SK-N-SH treated with all-trans-retinoic acid at 6 μM for 48 hours (cell line): ENCODE measurements around the gene DCDC2.
"Not testable (repeated sequence)": the region's sequence is repeated elsewhere in the genome, so short reads cannot be mapped to it uniquely, and the experiment has no call there.

Source experiments
- ATAC-seq: fragments of 200-7000 bp; cut with Tn5 transposase; 3 replicates; pipeline ENCODE4 v1.9.1; 2020; ENCODE audit warnings: mild to moderate bottlenecking, moderate library complexity
- ARNTL ChIP-seq: fragments of 450-650 bp; formaldehyde crosslinking; IDR thresholded peaks from 2 replicates; pipeline ENCODE4 v1.5.0; 2020; ENCODE audit warnings: low read depth, mild to moderate bottlenecking, moderate library complexity, borderline replicate concordance
- BACH2 ChIP-seq: fragments of 250-450 bp; sonication (Bioruptor Pico); IDR thresholded peaks from 2 replicates; pipeline ENCODE4 v1.9.0; 2021; ENCODE audit warnings: mild to moderate bottlenecking, borderline replicate concordance
- CREB5 ChIP-seq: fragments of 250-450 bp; sonication (Bioruptor Pico); IDR thresholded peaks from 2 replicates; pipeline ENCODE4 v1.5.1; 2020; ENCODE audit warnings: low read depth, mild to moderate bottlenecking, moderate library complexity
- CSDC2 ChIP-seq: fragments of 250-450 bp; sonication (Bioruptor Pico); IDR thresholded peaks from 2 replicates; pipeline ENCODE4 v1.5.0; 2020; ENCODE audit warnings: mild to moderate bottlenecking, moderate library complexity
- CSRNP3 ChIP-seq: fragments of 250-450 bp; sonication (Bioruptor Pico); IDR thresholded peaks from 2 replicates; pipeline ENCODE4 v1.5.1; 2021; ENCODE audit warnings: mild to moderate bottlenecking, moderate library complexity
- ESRRG ChIP-seq: fragments of 250-450 bp; sonication (Bioruptor Pico); IDR thresholded peaks from 2 replicates; pipeline ENCODE4 v1.6.1; 2021; ENCODE audit warnings: mild to moderate bottlenecking
- GLIS3 ChIP-seq: fragments of 250-450 bp; sonication (Bioruptor Pico); IDR thresholded peaks from 2 replicates; pipeline ENCODE4 v1.5.0; 2020; ENCODE audit warnings: mild to moderate bottlenecking, moderate library complexity
- ISL1 ChIP-seq: fragments of 250-450 bp; sonication (Bioruptor Pico); IDR thresholded peaks from 2 replicates; pipeline ENCODE4 v2.1.2; 2022; ENCODE audit warnings: mild to moderate bottlenecking, moderate library complexity
- OSR1 ChIP-seq: fragments of 250-450 bp; sonication (Bioruptor Pico); IDR thresholded peaks from 2 replicates; pipeline ENCODE4 v1.8.0; 2022; ENCODE audit warnings: moderate library complexity, mild to moderate bottlenecking, inconsistent platforms
- PATZ1 ChIP-seq: fragments of 250-450 bp; sonication (Bioruptor Pico); IDR thresholded peaks from 2 replicates; pipeline ENCODE4 v1.8.0; 2020; ENCODE audit warnings: mild to moderate bottlenecking, moderate library complexity, borderline replicate concordance
- PPARA ChIP-seq: fragments of 250-450 bp; sonication (Bioruptor Pico); IDR thresholded peaks from 2 replicates; pipeline ENCODE4 v1.5.0; 2020; ENCODE audit warnings: mild to moderate bottlenecking, borderline replicate concordance
- RARB ChIP-seq: fragments of 250-450 bp; sonication (Bioruptor Pico); IDR thresholded peaks from 2 replicates; pipeline ENCODE4 v1.8.0; 2021; ENCODE audit warnings: mild to moderate bottlenecking, moderate library complexity
- TCF4 ChIP-seq: fragments of 250-450 bp; sonication (Bioruptor Pico); IDR thresholded peaks from 2 replicates; pipeline ENCODE4 v1.8.0; 2021; ENCODE audit warnings: mild to moderate bottlenecking, moderate library complexity, borderline replicate concordance
- TOX ChIP-seq: fragments of 250-450 bp; sonication (Bioruptor Pico); IDR thresholded peaks from 2 replicates; pipeline ENCODE4 v1.8.0; 2021; ENCODE audit warnings: mild to moderate bottlenecking, moderate library complexity, borderline replicate concordance
- TSHZ2 ChIP-seq: fragments of 250-450 bp; sonication (Bioruptor Pico); IDR thresholded peaks from 2 replicates; pipeline ENCODE4 v1.5.0; 2020; ENCODE audit warnings: mild to moderate bottlenecking, moderate library complexity
- ZC3H10 ChIP-seq: fragments of 250-450 bp; sonication (Bioruptor Pico); IDR thresholded peaks from 2 replicates; pipeline ENCODE4 v1.5.1; 2021; ENCODE audit warnings: mild to moderate bottlenecking, moderate library complexity
- ZFP3 ChIP-seq: fragments of 250-450 bp; sonication (Bioruptor Pico); IDR thresholded peaks from 2 replicates; pipeline ENCODE4 v1.5.0; 2020; ENCODE audit warnings: mild to moderate bottlenecking, moderate library complexity
- ZFP30 ChIP-seq: fragments of 450-650 bp; formaldehyde crosslinking; IDR thresholded peaks from 2 replicates; pipeline ENCODE4 v1.5.0; 2022; ENCODE audit warnings: mild to moderate bottlenecking, moderate library complexity
- ZNF565 ChIP-seq: fragments of 450-650 bp; formaldehyde crosslinking; conservative IDR thresholded peaks from 2 replicates; pipeline ENCODE4 v1.5.0; 2020; ENCODE audit warnings: low read depth, mild to moderate bottlenecking, moderate library complexity
- ZNF70 ChIP-seq: fragments of 450-650 bp; formaldehyde crosslinking; IDR thresholded peaks from 2 replicates; pipeline ENCODE4 v1.5.0; 2020; ENCODE audit warnings: mild to moderate bottlenecking, moderate library complexity
- ZNF8 ChIP-seq: fragments of 450-650 bp; formaldehyde crosslinking; IDR thresholded peaks from 2 replicates; pipeline ENCODE4 v1.5.0; 2020; ENCODE audit warnings: mild to moderate bottlenecking, moderate library complexity
- TF ChIP-seq, protein P1 (sequence below): fragments of 250-450 bp; sonication (Bioruptor Pico); IDR thresholded peaks from 2 replicates; pipeline ENCODE4 v1.8.0; 2021; ENCODE audit warnings: low read depth, mild to moderate bottlenecking, moderate library complexity, borderline replicate concordance

The DCDC2 gene

GRCh38 chr6:24240380-24240928 lies 117.4 kb downstream of the DCDC2 start:
- TF ChIP-seq GLIS3 (CRISPR knock-in tag) (no peak), ZNF565 (CRISPR knock-in tag) (no peak), PATZ1 (CRISPR knock-in tag) (no peak), CREB5 (CRISPR knock-in tag) (no peak)

GRCh38 chr6:24238700-24239099 lies 119.2 kb downstream of the DCDC2 start:
- no peak for ATAC-seq
- no peak for TF ChIP-seq GLIS3 (CRISPR knock-in tag)
- TF ChIP-seq ESRRG (CRISPR knock-in tag): no peak
- TF ChIP-seq RARB: no peak

More at GRCh38 chr6:24240380-24240928, 117.4 kb downstream of the DCDC2 start:
- no peak for ATAC-seq

DNA sequence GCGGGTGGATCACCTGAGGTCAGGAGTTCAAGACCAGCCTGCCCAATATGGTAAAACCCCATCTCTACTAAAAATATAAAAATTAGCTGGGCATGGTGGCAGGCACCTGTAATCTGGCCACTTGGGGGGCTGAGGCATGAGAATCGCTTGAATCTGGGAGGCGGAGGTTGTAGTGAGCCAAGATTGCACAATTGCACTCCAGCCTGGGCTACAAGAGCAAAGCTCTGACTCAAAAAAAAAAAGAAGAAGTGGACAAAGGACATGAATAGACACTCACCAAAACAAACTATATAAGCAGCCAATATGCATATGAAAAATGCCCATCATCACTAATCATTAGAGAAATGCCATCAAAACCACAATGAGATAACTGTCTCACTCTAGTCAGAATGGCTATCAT lies 121.1 kb downstream of the DCDC2 start:
- ATAC-seq: not testable (repeated sequence)

DNA sequence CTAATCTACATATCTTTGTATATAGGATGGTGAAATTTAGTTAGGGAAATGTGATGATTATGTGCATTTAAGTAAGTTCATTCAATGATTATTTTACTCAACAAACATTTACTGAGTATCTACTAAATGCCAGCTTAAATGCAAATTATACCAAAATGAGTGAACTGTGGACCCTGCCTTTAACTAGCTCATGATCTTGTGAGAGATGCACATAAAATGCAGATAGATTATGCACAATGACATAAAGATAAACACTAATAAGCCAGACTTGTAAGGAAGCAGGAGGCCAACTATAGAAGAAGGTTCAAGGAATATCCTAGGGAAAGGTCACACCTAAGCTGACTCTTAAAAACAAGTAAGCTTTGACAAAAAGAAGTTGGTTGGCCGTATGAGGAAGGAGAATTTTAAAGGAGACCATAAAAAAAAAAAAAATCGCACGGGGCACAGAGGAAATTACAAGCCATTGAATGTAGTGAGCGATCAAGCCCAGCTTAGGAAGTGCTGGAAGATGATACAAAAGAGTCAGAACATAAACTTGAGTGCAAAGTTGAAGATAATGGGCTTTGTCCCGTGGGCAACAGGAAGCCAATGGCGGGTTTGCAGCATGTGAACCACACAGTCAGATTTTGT lies 123.9 kb downstream of the DCDC2 start:
- ATAC-seq: no peak
- TF ChIP-seq ZFP3 (no peak), ZC3H10 (CRISPR knock-in tag) (no peak), RARB (no peak), TOX (CRISPR knock-in tag) (no peak), TSHZ2 (CRISPR knock-in tag) (no peak), OSR1 (CRISPR knock-in tag) (no peak), PPARA (no peak), ISL1 (CRISPR knock-in tag) (no peak), BACH2 (CRISPR knock-in tag) (no peak)
- TF ChIP-seq, protein P1, sequence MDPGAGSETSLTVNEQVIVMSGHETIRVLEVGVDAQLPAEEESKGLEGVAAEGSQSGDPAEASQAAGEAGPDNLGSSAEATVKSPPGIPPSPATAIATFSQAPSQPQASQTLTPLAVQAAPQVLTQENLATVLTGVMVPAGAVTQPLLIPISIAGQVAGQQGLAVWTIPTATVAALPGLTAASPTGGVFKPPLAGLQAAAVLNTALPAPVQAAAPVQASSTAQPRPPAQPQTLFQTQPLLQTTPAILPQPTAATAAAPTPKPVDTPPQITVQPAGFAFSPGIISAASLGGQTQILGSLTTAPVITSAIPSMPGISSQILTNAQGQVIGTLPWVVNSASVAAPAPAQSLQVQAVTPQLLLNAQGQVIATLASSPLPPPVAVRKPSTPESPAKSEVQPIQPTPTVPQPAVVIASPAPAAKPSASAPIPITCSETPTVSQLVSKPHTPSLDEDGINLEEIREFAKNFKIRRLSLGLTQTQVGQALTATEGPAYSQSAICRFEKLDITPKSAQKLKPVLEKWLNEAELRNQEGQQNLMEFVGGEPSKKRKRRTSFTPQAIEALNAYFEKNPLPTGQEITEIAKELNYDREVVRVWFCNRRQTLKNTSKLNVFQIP: no peak
- TF ChIP-seq, all 23 proteins: peak for 0

DNA sequence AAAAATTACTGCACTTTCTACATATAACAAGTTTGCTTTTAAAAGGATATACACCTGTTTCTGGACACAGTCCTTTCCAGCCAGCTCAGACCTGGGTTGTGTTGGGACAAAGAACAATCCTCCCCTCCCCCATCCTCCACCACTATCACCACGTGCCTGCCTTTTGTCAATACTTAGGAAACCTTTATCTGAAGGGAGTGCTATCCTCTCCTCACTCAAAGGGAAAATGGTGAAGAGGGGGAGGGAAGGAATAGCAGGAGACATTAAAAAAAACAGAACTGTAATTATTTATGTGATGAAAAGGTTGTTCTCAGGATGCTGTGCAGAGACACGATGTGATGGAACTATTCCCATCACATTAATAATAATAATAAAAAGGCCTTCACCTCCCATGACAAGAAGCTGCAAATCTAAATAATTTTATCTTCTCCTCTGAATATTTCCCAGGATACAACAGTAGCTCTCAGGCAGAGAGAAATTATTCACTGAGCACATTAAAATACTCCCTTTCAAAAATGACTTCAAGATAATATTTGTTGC lies 126.4 kb downstream of the DCDC2 start:
- ATAC-seq: no peak
- TF ChIP-seq OSR1 (CRISPR knock-in tag) (no peak), ZFP30 (CRISPR knock-in tag) (no peak), ZNF565 (CRISPR knock-in tag) (no peak), ZFP3 (no peak), ZC3H10 (CRISPR knock-in tag) (no peak), ARNTL (CRISPR knock-in tag) (no peak), CSDC2 (no peak), TCF4 (no peak), ISL1 (CRISPR knock-in tag) (no peak), CSRNP3 (CRISPR knock-in tag) (no peak), ESRRG (CRISPR knock-in tag) (no peak), PPARA (no peak), ZNF8 (CRISPR knock-in tag) (no peak), ZNF70 (no peak)
- TF ChIP-seq, protein P1: no peak
